ENCODE results near the gene RTN4RL2.

GRCh38 chr11:57523419-57523818 lies 63.1 kb downstream of the RTN4RL2 start:
- TF ChIP-seq POLR2A (IDR thresholded peaks at IDR 0.05), result no peak
- TF ChIP-seq CTCF (IDR thresholded peaks at IDR 0.05), result no peak
